ENCODE data around the gene ZNF488. TPM values are rescaled to one million over a fixed set of nuclear protein-coding genes. Genes with fewer than 3 reads are reported as not detected.
A peak's percentile ranks its signal among the peaks of the same experiment; 100 is the strongest.
"Not testable (repeated sequence)": the region's sequence is repeated elsewhere in the genome, so short reads cannot be mapped to it uniquely, and the experiment has no call there.

ZNF488 gene, protein sequence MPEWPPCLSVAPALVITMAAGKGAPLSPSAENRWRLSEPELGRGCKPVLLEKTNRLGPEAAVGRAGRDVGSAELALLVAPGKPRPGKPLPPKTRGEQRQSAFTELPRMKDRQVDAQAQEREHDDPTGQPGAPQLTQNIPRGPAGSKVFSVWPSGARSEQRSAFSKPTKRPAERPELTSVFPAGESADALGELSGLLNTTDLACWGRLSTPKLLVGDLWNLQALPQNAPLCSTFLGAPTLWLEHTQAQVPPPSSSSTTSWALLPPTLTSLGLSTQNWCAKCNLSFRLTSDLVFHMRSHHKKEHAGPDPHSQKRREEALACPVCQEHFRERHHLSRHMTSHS
- total RNA-seq: under 1 TPM; 0.23 to 0.55 TPM

DNA sequence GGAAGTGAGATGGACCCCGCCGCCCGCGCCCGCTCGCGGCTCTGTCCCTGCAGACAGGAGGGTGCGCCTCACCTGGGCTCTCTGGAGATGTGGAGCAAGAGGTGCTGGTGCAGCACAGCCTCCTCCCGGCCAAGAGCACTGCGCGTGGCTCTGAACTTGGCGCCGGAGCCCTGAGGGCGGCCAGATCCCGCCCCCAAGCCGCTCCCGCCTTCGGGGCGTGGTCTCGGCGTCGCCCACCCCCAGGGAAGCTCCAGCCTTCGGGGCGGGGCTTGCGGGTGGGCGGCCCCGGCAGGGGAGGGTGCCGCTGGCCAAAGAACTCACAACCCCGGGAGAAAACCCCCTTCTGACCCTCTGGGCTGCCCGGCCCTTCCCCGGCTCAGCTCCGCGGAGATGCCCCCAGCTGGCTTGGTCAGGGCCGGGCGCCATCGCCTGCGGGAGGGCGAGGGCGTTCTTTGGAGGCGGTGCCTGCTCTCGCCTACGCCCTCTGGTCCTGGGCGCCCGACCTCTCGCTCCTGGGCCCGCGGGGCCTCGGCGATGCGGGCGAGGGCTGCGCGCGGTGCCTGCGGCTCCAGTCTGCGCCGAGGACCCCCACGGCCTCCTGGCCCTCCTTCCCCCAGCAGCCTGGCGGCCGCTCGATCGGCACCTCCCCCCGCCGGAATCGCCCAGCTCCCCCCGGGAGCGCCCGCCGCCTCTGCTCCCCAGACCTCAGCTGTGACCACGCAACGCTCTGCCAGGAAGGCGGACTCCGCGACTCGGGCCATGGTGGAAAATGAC is at the start of gene ZNF488:
TSS of gene ZNF488 (minus strand) at position 146 of the 774 bp plus-strand sequence. CDS start 15,464 bp downstream, outside the sequence.
- Mint-ChIP-seq H3K27ac (no peak within 1 kb of the TSS), H3K36me3 (peaks cover 0 to 15% of the 10 kb centered on the region in 2 donors)

DNA sequence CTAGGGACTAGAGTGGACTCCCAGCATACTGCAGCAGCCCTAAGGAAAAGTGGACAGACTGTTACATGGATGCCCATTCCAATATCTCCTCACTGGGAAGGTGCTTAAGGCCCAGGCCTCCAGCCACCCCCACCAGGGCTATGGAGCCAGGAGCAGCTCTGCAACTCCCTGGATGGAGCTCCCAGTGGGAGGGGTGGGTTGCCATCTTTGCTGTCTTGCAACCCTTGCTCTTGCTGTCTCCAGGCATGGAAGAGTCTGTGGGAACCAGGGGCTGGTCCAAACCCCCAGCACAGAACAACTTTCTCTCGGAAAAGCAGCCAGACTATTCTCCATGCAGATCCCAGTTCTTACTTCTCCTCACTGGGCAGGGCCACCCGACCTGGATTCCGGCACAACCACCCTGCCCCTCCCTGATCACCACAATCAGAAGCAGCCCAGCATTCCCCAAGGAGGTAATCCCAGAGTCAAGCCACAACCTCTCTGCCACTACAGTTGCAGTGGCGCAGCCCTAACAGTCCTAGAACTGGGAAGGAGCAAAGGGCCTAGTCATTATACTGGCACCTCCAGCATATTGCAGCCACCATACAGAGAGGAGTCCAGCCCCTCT is 41.8 kb upstream of the ZNF488 start:
- H3K9me3 Mint-ChIP-seq: no peaks in the 10 kb centered on the region
- ATAC-seq: no peak

More for the DNA sequence above, at the start of gene ZNF488:
- peaks cover 1 to 8% of the 10 kb centered on the region in 2 donors for H3K9me3 Mint-ChIP-seq
- DNase-seq (ENCODE audit: low spot score in 2 of 2) (peak; percentile 79 to 85), ATAC-seq (peak; percentile 93 to 97)

DNA sequence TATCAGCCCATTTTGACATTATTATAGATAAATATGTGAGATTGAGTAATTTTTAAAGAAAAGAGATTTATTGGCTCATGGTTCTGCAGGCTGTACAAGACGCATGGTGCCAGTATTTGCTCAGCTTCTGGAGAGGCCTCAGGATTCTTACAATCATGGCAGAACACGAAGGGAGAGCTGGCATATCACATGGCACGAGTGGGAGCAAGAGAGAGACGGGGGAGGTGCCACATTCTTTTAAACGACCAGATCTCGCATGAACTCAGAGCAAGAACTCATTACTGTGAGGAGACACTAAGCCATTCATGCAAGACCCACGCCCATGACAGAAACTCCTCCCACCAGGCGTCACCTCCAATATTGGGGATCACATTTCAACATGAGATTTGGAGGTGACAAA is 40.1 kb upstream of the ZNF488 start:
- Mint-ChIP-seq H3K36me3 (no peaks in the 10 kb centered on the region), H3K9me3 (no peaks in the 10 kb centered on the region), H3K27ac (no peak overlapping the region)
- no peak for ATAC-seq
- no peak for DNase-seq (ENCODE audit: low spot score in 2 of 2)

More for the DNA sequence above, 41.8 kb upstream of the ZNF488 start:
- Mint-ChIP-seq H3K27ac (no peak overlapping the region), H3K36me3 (no peaks in the 10 kb centered on the region)
- DNase-seq (ENCODE audit: low spot score in 2 of 2): no peak

DNA sequence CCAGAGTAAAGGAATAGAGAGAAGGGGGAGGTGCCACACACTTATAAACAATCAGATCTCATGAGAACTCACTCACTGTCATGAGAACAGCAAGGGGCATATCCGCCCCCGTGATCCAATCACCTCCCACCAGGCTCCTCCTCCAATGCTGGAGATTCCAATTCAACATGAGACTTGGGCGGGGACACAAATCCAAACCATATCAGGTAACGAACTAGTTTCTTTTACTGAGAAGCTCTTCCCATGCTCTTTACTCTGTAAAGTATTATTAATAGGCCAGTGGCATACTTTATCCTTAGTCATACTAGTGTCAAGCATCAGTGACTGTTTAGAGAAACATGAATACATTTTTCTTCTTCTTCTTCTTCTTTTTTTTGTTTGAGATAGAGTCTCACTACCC is 39.4 kb upstream of the ZNF488 start:
- ATAC-seq: no peak
- H3K27ac Mint-ChIP-seq: no peak overlapping the region
- H3K9me3 Mint-ChIP-seq: no peaks in the 10 kb centered on the region
- H3K36me3 Mint-ChIP-seq: no peaks in the 10 kb centered on the region
- DNase-seq (ENCODE audit: low spot score in 2 of 2): no peak

DNA sequence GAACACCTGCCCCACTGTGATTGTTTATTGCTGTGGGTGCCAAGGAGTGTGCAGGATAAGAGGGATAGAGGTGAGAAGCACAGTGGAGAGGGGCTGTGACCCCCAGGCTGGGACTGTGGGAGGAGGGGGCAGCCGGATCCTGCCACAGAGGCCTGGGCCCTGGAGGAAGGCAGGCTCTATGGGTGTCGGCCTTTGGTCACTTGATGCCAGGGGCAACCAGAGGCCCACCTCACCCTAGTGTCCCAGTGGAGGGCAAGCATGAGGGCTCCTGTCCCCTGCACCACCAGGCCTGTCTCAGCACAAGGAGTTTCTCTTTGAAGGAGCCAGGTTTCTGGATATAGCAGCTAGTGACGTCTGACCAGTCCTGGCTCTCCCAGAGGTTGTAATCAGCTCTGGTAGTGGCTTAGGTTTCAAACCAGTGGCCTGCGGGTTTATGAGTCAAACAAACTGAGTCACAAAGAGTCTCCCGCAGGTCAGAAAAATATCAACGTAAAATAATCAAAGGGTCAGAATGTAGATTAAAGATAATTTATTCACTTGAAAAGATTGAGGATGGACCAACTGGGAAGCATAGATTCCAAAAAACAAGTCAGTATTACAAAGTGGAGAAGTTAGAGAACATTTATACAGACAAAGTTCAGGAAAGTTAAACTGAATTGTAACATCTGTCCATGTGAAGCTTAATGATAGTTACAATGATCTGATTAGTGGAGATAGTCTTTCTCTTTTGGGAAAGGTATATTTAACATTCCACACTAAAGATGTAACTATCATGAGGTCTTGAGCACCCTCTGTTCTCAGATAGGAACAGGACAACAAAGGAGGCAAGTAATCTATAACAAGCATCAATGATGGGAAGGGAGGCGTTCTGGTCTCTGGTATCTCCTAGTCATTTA is 37.2 kb upstream of the ZNF488 start:
- no peak for ATAC-seq
- DNase-seq (ENCODE audit: low spot score in 2 of 2): no peak
- no peaks in the 10 kb centered on the region for H3K9me3 Mint-ChIP-seq
- H3K36me3 Mint-ChIP-seq: no peaks in the 10 kb centered on the region
- no peak overlapping the region for H3K27ac Mint-ChIP-seq

DNA sequence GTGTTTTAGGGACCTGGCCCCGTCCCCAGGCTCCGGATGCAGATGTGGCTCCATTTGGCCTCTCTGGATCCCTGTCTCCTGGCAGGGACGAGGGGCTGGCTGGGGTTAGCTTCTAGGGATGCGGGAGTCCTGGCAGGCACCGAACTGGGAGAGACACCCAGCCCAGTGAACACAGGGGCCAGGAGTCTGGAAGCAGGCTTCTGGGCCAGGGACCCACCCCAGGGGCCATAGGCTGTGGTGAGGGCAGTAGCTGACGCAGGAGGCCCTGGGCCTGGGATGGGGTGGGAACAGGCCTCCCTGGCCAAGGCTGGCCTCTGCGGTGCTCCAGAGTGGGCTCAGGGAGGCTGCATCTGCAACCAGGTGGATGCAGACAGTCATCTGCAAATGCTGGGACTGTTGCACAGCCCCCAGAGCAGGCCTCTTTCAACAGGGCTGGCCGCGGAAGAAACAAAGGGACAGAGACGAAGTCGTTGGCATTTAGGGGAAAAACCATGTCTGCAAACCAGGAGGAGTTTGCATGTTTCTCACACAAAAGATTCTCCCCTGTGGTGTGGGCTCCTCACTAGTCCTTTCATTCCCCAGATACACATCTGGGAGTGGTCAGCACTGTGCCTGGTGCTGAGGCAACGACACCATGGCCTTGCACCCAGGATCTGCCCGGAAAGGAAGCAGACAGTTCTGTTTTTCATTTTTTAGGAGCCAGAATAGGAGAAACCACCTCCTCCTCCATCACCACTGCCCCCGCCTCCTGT is 36.4 kb upstream of the ZNF488 start:
- Mint-ChIP-seq H3K9me3 (no peaks in the 10 kb centered on the region), H3K27ac (no peak overlapping the region), H3K36me3 (no peaks in the 10 kb centered on the region)
- ATAC-seq (no peak), DNase-seq (ENCODE audit: low spot score in 2 of 2) (no peak)

DNA sequence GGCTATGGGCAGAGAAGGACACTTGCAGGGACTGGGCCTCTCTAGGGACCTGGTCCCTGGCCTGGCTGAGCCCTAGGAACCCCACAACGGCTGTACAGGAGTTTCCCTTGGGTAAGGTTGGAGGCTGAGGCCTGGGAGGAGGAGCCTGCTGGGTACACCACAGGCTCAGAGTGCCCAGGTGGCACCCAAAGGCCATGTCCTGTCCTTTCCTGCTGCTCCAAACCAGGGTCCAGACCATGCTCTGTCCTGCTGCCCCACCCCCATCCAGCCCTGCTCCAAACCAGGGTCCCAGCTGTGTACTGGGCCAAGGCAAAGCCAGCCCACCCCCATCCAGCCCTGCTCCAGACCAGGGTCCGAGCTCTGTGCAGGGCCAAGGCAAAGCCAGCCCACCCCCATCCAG is 35.3 kb upstream of the ZNF488 start:
- no peak for DNase-seq (ENCODE audit: low spot score in 2 of 2)
- H3K9me3 Mint-ChIP-seq: no peaks in the 10 kb centered on the region
- no peak overlapping the region for H3K27ac Mint-ChIP-seq
- no peak for ATAC-seq
- H3K36me3 Mint-ChIP-seq: no peaks in the 10 kb centered on the region

DNA sequence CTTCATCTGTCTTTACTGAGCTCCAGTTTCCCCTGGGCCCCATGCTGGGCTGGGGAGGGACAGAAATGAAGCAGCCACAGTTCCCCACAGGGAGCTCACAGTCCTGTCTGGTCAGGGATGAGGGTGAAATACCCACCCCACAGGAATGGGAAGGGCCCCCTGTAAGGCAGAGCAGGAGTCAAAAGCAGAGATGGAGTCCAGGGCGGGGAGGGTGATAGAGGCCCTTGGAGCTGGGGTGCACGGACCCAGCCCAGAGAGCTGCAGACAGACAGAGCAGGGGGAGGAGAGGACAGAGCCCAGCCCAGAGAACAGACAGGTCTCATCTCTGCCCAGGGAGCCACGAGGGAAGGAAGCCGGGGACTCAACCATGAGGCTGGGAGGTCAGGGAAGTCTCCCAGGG is 34.9 kb upstream of the ZNF488 start:
- Mint-ChIP-seq H3K36me3 (no peaks in the 10 kb centered on the region), H3K27ac (no peak overlapping the region), H3K9me3 (no peaks in the 10 kb centered on the region)
- ATAC-seq (no peak), DNase-seq (ENCODE audit: low spot score in 2 of 2) (no peak)

DNA sequence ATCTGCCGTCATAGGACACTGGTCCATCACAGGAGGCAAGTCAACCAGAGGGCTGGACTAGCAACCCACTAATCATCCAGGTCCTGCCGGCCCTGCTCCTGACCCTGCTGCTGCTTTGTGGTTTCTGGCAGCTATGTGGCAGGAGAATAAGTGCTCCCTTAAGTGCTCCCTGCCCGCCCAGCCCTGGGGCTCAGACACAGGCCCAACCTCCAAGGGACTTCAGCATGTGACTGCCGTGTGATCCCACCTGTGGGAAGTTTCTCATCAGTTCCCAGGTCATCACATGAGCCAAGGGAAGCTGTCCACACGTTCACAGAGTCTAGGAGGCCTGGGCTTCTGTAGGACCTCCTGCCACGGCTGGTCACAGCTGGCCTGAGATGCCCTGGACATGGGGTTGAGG is 34.2 kb upstream of the ZNF488 start:
- Mint-ChIP-seq H3K36me3 (no peaks in the 10 kb centered on the region), H3K9me3 (no peaks in the 10 kb centered on the region), H3K27ac (no peak overlapping the region)
- no peak for ATAC-seq
- DNase-seq (ENCODE audit: low spot score in 2 of 2): no peak

DNA sequence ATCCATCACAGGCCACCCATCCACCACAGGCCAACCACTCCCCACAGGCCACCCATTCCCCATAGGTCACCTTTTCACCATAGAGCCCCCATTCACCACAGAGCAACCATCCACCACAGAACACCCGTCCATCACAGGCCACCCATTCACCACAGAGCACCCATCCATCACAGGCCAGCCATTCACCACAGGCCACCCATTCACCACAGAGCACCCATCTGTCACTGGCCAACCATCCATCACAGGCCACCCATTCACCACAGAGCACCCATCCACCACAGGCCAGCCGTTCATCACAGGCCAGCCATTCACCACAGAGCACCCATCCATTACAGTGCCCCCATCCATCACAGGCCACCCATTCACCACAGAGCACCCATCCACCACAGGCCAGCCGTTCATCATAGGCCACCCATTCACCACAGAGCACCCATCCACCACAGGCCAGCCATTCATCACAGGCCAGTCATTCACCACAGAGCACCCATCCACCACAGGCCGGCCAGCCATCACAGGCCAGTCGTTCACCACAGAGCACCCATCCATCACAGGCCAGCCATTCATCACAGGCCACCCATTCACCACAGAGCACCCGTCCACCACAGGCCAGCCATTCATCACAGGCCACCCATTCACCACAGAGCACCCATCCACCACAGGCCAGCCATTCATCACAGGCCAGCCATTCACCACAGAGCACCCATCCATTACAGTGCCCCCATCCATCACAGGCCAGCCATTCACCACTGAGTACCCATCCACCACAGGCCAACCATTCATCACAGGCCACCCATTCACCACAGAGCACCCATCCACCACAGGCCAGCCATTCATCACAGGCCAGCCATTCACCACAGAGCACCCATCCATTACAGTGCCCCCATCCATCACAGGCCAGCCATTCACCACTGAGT is 32.5 kb upstream of the ZNF488 start:
- H3K36me3 Mint-ChIP-seq; DNase-seq (ENCODE audit: low spot score in 2 of 2); H3K9me3 Mint-ChIP-seq; H3K27ac Mint-ChIP-seq; ATAC-seq: not testable (repeated sequence)

DNA sequence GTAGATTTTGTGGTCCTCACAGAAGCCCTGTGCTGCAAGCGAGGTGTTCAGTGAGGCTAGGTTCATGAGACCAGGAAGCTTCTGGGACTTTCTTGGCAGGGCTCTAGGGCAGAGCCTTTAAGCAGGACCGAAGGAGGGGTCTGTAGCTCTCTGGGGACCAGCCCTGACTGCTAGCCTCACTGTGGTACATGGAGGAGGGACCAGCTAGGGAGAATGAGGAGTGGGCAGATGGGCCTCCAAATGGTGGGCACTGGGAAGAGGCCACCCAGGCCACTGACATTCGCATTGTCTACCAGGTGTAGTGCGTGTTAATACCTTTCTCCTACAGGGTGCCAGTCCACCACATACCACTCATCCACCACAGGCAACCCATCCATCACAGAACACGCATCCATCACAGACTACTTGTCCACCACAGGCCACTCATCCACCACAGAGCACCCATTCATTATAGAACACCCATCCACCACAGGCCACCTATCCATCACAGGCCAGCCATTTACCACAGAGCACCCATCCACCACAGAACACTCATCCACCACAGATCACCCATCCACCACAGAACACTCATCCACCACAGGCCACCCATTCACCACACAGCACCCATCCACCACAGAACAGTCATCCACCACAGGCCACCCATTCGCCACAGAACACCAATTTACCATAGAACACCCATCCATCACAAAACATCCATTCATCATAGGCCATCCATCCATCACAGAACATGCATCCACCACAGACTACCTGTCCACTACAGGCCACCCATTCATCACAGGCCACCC is 31.6 kb upstream of the ZNF488 start:
- DNase-seq (ENCODE audit: low spot score in 2 of 2): peak in 1 of 2 donors; percentile 68
- Mint-ChIP-seq H3K27ac (no peak overlapping the region), H3K36me3 (no peaks in the 10 kb centered on the region), H3K9me3 (no peaks in the 10 kb centered on the region)
- ATAC-seq: peak; percentile 53 to 88

DNA sequence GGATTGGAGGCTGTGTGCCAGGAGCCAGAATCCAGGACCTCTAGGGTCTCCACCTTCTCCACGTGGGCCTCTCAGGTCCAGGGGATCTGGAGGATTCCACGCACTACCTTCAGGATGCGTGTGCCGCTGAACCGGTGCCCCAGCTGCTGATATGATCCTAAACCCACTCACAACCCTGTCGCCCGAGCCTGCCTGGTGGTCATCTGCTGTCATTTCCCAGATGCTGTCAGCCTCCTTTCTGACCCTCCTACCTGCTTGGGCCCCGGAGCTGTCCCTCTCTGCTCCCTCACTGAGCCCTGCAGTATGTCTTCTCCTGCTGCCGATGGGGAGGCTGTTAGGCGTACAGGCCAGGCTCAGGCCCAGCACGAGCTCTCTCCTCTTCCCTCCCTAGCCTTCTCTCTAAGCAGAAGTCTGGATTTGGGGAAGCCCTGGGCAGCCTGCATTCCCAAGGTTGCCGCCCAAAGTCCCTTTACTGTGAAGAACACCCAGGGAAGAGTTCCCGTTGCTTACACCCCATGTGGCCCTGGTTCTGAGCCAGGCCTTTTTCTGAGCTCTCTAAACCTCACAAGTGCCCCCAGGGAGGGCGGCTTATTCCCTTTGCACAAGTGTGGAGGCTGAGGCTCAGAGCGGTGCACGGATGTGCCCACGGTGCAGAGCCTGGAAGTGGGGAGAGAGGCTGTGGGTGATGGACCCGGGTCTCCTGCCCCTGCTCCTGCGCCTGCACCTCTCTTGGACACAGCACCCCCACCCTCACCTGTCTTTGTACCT is 30.8 kb upstream of the ZNF488 start:
- Mint-ChIP-seq H3K36me3 (no peaks in the 10 kb centered on the region), H3K27ac (no peak overlapping the region), H3K9me3 (no peaks in the 10 kb centered on the region)
- DNase-seq (ENCODE audit: low spot score in 2 of 2): no peak
- ATAC-seq: no peak

DNA sequence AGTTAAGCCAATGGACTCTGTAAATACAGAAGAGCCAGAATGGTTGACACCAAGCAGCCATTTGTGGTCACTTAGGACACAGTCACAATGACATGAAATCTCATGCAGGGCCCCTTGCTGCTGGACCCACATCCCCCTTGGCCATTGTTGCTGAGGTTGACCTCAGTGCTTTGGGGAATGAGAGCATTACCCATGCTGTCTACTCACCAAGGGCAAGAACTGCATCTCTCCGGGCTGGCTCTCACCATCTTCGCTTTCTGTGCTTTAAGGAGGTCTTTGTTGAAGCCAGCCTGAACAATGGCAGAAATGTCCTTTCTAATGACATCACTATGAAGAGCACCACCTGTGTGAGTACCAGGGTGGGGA is 30.1 kb upstream of the ZNF488 start:
- H3K27ac Mint-ChIP-seq: no peak overlapping the region
- H3K36me3 Mint-ChIP-seq: no peaks in the 10 kb centered on the region
- no peak for ATAC-seq

More for the DNA sequence above, 30.1 kb upstream of the ZNF488 start:
- no peak for DNase-seq (ENCODE audit: low spot score in 2 of 2)
- no peaks in the 10 kb centered on the region for H3K9me3 Mint-ChIP-seq

Data from activated naive CD4-positive, alpha-beta T cell treated with anti-CD3 and anti-CD28 coated beads, Interleukin-2, amount 50 U/mL, for 72 hours (primary cell).